HG02970 (cell line): ENCODE results near the gene EXOC3L1.
A peak's percentile ranks its signal among the peaks of the same experiment; 100 is the strongest.

Source experiments
- ATAC-seq: cut with Tn5 transposase; IDR thresholded peaks from one replicate; pipeline ENCODE4 v1.9.1; 2021; ENCODE audit warnings: mild to moderate bottlenecking, moderate library complexity, moderate number of reproducible peaks; ENCODE audit not compliant: unreplicated experiment, low FRiP score

Gene EXOC3L1

DNA sequence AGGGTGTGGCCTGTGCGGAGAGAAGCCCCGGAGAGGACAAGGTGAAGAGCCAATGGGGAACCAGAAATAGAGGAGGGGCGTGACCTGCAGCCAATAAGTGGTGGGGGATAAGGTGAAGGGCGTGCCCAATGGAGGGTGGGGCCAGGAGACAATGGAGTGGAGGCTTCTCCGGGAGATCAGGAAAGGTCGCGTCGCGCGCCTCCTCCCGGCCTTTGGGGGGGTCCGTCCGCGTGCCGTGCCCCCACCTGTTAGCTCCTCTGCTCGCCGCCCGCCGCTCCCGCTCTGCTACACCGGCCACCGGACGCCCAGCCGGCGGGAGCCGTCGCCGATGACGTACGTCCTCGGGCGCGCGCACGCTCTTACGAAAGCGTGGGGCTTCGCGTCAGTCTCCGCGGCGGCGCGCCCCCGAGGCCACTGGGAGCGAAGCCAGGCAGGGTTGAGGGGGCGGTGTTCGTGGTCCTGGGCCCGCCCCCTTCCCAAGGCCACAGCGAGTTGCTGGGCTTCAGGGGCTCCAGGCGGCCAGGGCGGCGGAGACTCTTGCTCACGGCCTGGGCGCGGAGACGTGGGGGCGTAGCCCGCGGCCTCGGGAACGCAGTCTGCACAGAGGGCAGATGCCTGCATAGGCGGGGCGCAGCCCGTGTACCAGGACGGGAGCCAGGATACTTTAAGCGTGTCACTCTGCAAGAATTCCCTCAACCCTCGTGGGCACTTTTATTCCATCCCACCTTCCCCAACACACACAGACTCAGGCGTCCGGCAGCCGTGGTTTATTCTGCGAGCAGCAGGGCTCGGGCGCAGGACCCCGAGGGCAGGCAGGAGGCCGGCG is 6.1 kb downstream of the EXOC3L1 start, which contains the start of gene MATCAP1:
TSS of gene MATCAP1 (minus strand) at position 337 of the 826 bp plus-strand sequence. CDS start 3,353 bp downstream, outside the sequence.
- peak; percentile 88 for ATAC-seq

DNA sequence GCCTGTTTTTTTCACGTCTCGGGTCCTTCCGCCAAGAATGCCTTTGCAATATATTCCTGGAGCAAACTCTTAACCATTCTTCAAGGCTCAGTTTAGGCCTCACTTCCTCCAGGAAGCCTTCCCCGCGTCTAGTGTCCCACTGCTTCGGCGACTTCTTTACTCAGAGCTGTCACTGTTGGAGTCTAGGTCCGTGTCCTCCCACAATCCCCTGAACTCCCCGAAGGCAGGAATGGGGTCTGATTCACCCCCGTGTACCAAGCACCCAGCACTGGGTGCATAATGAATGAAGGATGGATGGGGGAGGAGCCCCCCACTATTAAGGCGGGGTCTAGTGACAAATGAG is 6.7 kb downstream of the EXOC3L1 start:
- ATAC-seq, result no peak

DNA sequence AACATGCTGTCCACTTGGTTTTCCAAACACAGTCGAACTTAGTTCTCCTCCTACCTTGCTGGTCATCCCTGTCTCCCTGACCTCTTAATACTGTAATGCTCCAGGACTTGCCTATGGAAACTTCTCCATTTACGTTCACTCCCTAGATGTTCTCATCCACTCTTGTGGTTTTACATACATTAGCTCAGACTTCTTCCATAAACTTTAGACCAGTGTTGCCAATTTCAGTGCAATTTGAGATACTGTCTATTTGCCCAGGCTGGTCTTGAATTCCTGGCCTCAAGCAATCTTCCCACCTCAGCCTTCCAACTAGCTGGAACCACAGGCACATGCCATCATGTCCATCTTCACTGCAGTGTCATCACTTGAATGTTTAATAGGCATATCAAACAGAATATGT is 7.6 kb downstream of the EXOC3L1 start:
- ATAC-seq, result no peak

DNA sequence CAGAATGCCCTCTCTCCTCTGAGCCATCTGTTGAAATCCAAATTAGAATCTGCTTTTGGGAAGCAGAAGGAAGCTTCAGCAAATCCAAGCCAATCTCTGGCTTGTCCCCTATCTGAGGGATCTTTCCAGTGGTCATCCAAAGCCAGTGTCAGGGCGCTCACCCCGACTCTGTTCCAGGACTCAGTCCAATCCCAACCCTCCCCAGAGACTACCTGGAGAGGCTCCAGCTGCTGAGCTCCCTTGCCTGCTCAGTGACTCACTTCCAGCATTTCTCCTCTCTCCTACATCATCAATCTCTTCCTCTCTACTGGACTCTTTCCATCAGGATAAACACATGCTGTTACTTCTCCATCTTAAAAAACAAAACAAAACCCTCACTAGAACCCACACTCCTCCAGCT is 8.6 kb downstream of the EXOC3L1 start:
- ATAC-seq, result no peak

DNA sequence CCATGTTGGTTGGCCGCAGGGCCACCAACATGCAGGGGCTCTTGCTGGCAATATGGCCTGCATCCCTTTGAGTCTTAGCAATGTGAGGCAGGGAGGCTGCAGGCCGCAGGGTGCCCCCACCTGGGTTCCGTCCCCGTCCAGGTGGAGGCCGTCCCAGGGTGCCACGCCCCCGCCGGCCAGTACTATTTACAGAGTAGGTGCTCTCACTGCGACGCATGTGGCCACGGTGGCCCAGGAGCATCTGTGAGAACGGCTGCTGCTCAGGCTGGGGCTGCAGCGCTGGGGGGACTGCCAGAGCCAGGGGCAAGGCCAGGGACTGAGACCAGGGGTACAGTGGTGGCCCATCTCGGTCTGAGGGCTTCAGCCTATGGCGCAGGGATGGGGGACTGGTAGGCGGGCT is 9.8 kb downstream of the EXOC3L1 start:
- ATAC-seq, result no peak

DNA sequence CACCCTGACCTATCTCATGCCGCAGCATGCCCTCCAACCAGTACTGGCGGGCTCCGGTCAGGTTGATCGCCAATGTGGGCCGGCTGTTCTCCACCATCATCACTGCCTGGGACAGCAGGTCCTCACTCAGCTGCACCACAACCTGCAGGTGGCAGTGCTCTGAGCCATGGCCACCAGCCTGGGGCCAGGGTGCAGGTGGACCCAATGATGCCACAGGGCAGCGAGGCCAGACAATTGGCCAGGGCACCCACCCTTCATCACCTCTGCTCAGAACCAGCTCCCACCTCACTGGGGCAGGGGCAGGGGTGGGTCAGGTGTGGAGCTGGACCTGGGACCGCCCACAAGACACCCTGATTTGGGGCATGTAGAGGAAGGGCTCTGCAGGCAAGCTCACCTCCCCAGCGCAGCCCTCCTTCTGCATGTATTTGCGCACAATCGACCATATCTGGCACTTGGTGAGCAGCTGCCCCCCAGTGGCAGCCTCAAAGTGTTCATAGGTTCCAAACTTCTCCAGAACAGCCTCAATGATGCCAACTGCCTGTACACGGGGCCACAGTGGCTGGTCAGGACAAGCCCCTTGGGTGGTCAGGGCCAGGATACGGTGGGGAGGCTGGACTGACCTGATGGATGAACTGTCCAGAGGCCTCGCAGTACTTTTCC is 10.4 kb downstream of the EXOC3L1 start:
- no peak for ATAC-seq

DNA sequence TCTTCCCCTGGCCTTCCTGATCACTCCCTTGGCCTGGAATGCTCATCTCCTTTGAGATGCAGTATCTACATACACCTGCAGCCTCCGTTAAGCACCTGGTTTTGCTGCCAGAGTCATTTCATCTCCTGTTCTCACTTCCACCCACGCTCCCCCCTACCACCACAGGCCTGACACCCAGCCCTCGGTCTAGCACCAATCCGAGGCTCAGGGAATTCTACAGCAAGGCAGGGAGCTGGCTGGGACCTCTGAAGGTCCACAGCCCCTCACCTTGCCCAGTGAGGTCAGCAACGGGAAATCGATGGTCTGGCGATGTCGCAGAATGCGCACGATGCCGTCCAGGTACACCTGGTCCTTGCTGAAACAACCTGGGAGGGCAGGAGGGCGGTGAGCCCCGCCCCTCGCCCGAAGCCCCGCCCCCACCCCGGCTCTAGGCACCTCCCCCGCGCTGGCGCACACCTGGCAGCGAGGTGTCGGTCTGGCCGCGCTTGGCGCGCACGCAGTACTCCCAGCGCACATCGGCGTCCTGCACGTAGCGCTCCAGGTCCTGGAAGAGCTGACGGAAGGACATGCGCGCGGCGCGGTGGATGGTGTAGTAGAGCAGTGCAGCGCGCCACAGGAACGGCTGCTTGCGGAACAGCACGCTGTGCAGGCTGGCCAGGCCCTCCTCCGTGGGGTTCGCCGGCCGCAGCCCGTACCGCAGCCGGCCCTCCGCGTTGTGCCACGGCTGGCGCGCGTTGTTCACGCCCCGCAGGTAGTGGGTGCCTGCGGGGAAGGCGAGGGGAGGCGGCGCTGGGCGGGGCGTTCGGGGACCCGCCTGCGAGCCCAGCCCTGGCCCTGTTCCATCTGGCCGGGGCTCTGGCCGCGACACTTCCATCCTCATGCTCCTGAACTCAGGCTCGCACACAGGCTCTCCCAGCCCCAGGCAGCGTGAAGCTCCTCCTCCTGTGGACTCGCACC is 11.9 kb downstream of the EXOC3L1 start:
- no peak for ATAC-seq

DNA sequence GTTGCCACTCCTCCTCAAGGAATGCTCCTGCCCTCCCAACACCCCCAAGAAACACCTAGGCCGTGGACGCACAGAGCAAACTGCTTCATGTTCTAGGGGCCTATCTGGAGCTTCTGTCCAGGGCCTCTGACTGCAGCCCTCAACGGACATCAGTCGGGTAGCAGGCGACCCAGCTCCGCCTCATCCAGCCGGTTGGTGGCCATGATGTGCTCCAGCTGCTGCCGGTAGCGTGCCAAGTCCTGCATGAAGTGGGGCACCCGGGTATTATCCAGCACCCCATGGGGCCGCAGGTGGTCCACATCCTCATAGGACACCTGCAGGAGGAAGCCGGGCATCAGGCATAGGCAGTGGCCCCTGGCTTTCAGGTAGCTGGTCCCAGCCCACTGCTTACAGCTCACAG is 13.3 kb downstream of the EXOC3L1 start:
- no peak for ATAC-seq

DNA sequence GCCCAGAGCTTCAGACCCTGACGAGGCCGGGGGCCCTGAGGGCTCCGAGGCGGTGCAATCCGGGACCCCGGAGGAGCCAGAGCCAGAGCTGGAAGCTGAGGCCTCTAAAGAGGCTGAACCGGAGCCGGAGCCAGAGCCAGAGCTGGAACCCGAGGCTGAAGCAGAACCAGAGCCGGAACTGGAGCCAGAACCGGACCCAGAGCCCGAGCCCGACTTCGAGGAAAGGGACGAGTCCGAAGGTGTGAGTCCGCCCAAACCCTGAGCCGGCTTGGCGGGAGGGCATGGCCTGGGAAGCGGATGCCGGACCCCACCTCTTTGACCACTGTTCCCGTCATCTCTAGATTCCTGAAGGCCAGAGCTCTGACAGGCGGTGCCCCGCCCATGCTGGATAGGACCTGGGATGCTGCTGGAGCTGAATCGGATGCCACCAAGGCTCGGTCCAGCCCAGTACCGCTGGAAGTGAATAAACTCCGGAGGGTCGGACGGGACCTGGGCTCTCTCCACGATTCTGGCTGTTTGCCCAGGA is 15.2 kb downstream of the EXOC3L1 start:
- ATAC-seq, result no peak

DNA sequence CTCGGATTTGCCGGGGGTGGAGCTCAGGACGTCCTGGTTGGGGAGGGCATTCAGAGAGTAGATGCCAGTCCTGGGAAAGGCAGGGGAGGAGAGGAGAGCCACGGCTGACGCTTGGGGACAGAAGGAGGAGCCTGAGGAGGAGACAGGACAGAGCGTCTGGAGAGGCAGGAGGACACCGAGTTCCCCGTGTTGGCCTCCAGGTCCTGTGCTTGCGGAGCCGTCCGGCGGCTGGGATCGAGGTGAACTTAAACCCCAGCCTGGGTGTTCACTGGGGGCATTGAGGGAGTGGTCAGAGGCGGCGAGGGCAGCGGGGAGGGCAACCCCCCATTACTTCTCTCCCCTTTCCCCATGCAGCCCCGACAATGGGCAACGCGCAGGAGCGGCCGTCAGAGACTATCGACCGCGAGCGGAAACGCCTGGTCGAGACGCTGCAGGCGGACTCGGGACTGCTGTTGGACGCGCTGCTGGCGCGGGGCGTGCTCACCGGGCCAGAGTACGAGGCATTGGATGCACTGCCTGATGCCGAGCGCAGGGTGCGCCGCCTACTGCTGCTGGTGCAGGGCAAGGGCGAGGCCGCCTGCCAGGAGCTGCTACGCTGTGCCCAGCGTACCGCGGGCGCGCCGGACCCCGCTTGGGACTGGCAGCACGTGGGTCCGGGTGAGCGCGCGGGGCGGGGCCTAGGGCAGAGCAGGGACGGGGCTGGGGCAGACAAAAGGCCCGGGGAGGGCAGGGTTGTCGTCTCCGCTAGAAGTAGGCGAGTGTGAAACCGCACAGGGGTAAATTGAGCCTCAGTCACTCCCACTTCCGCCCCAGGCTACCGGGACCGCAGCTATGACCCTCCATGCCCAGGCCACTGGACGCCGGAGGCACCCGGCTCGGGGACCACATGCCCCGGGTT is 15.9 kb downstream of the EXOC3L1 start:
- no peak for ATAC-seq

DNA sequence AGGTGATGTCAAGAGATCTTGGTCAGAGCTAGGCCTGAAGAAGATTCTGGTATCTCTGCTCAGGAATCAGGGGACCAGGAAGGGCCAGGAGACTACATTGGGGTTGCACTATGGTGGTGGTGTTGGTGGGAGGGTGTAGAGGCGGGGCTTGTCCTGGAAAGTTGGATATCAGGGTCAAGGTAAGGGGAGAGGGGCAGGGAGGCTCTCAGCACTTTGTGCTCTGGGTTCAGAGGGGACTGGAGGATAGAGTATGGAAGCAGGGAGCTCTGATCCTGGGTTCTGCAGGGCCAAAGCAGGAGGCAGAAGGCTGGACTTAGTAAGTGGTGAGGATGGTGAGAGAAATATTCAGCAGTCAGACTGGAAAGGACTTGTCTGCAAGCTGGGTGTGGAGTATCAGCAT is 16.6 kb downstream of the EXOC3L1 start:
- no peak for ATAC-seq

DNA sequence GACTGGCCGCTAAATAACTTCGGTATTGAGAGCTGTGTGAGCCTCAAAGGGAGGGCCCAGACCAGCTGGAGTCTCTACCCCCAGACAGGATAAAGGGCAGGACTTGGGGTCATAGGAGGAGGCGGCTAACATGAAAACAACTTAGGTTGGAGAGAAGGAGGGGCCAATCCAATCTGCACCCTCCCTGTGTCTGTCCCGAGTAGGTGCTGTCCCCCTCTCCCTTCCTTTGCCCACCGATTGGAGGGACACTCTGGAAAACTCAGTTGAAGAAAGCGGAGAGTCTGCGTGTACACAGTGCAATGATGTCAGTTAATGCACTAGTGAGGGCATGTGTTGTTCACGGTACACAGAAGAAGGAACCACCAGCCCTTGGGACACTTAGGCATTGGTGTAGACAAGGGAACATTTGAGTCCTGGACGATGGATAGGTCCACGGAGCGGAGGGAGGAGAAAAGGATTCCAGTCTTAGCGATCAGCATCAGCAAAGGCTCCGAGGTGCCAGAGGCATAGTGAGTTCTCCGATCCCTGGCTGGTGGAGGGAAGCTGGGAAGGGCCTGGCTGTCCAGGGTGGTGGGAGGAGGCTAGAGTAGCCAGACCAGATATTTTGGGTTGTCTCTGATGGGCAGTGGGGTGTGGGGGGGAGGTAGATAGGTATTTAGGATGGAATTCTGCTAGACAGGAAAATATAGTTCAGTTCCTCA is 18.8 kb downstream of the EXOC3L1 start:
- ATAC-seq, result no peak

DNA sequence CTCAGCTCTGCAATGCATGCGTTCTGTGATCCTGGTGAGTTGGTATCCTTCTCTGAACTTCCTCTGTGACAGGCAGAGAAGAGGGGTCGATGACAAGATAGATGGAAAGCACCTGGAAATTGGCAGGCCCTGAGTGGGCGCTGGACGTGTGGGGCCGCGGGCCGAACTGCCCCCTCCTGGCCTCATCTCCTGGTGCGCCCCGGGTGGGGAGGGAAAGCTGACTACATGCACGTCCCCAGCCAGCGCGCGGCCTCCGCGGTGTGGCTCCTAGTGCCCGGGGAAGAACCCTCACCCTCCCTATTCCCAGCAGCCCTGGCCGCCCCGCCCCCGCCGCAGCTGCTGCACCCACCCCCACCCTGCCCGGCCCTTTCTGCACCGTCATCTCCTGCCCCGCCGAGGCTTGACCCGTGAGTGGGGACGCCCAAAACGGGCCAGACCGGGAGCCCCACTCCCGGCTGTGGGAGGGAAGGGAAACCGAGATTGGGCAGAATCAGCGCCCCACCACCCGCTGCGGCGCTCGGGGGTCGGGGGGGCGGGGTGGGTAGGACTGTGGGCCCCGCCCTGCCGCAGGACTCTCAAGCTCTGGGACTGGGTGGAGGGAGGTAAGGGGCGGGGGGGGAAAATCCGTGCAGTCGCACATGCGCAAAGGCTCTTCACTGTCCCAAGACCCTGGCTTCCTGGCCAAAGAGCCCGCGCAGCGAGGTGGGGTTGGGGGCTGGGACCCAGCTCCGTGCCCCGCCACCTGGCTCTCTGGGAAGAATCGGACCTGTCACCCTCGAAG is 19.6 kb downstream of the EXOC3L1 start, which contains the start of gene NOL3:
TSS of gene NOL3 (plus strand) at position 371 of the 781 bp plus-strand sequence.
- no peak for ATAC-seq

DNA sequence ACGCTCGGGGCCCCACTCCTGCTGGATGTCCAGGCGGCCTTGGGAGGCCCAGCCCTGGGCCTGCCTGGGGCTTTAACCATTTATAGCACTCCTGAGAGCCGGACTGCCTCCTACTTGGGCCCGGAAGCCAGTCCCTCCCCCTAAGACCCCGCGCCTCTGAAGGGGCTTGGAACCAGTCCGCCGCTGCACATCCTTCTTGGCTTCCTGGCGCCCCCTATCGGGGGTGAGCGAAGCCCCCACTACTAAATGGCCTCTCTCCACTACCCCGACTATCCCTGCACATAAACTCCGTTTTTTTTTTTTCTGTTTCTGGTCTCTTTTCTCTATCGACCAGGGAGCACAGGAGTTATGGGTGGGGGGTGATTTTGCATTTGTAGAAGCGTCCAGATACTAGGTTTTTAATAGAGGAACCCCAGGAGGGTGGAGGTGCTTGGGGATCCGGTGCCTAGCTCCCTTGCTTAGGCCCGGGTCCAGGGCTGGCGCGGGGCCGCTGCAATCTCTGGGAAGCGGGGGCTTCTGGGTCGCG is 20.2 kb downstream of the EXOC3L1 start:
- ATAC-seq, result no peak

DNA sequence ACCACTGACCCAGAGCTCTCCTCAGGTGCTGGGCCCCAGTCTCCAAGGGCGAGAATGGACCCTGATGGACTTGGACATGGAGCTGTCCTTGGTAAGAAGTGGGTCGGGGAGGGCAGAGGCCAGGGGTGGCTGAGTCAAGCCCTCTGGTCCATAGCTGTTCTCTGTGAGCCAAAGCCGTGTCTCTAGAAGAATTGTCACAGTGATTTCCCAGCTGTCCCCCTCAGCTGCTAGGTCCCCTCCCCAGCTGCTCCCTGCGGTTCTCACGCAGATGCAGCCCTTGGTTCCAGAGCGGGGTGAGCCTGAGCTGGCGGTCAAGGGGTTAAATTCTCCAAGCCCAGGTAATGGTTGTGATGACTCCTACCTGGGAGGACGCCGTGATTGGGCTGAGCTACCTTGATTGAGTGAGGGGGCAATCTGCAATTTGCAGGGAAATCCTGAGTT is 20.9 kb downstream of the EXOC3L1 start:
- no peak for ATAC-seq

DNA sequence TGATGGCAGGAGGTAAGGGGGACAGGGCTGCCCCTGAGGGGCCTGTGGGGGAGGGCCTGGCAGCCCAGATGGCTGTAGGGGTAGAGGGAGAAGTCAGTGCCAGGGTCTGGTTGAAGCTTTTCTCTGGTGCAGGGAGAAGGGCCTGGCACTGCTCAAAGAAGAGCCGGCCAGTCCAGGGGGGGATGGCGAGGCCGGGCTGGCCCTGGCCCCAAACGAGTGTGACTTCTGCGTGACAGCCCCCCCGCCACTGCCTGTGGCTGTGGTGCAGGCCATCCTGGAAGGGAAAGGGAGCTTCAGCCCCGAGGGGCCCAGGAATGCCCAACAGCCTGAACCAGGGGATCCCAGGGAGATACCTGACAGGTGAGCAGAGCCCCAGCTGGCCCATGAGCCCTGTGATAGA is 22.3 kb downstream of the EXOC3L1 start:
- no peak for ATAC-seq

DNA sequence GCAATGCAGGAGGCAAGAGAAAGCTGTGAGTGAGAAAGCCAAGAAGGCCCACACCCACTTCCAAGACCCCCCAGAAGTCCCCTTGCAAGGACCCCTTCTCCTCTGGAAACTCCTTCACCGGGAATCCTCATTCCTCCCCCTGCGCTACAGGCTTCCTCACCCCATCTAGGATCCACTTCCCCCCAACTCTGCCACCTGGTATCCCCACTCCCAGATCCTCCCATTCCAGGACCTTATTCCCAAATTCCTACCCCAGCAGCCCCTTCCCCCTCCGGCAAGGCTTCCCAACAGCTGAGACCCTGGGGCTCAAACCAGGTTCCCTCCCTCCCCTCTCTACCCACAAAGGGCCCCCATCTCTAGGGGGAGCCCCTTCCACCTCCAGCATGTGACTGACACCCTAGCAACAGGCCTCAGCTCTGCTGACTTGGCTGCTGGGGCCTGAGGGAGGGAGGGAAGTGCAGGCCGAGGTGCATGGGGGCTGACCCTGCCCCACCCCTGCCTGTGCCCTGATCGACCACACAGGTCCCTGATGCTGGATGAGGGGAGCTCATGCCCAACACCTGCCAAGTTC is 23.3 kb downstream of the EXOC3L1 start:
- ATAC-seq, result no peak
